GM19452 (cell line): ENCODE results near the gene PELI2.
A peak's percentile ranks its signal among the peaks of the same experiment; 100 is the strongest.

Experiments
- ATAC-seq: cut with Tn5 transposase; IDR thresholded peaks from one replicate; pipeline ENCODE4 v1.9.1; 2021; ENCODE audit not compliant: unreplicated experiment

PELI2 gene

DNA sequence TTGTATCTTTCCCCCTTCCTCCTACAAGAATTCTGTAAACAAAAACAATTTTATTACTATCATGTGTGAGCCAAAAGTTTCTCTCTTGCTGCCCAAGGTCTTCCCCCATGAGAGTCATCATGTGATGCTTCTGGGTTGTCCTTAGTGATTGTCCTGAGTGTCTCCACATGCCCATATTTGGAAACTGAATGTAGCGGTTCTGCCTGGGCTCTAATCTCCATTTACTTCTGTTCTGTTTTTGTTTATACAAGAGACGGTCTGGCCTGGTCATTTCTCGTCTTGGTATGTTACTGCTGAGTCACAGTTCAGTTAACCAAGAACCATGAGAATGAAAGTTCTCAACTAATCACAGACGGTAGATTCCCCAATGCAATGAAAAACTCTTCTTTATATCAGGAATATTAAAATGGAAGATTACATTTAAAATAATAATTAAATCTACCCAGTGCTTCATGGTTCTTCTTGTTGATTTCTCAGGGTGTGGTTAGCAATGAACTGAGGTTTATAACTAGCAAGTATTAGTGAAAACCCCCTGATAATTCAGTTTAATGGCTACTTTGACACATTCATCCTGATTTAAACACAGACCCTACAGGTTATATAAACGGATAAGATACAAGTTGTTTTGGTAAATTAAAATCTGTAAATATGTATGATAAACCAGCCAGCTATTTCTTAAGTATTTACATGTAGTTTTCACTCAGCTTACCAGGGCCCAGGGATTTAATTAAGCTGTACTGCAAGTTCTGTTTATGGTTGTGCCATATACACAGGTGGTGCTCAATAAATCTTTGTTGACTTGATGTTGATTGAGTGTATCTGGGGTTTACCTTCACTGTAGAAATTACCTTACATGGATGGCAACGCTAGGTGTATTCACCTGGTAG is 81.1 kb downstream of the PELI2 start:
- peak; percentile 31 for ATAC-seq

DNA sequence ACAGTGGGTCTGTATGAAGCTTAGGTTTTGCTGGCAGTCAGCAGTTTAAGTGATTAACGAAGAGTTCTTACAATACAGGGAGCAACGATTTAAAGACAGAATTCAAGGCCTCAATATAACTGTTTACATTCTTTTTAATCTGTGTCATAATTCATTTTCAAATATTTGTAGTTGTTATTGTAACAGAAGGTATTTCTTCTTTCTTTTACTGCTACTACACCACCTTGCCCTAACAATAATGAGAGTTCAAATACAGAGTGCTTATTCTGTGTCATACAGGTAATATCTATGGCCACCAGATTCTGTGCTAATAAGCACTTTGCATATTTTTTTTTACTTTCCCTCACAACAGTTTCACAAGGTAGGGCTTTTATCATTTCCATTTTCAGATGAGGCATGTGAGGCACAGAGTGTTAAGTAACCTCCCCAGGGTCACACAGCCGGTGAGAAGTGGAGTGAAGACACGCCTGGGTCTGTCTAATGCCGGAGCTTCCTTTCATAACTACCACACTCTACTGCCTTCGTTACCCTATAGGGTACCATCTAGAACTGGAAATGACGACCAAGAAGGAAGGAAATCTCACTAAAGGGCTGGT is 81.9 kb downstream of the PELI2 start:
- peak; percentile 45 for ATAC-seq

DNA sequence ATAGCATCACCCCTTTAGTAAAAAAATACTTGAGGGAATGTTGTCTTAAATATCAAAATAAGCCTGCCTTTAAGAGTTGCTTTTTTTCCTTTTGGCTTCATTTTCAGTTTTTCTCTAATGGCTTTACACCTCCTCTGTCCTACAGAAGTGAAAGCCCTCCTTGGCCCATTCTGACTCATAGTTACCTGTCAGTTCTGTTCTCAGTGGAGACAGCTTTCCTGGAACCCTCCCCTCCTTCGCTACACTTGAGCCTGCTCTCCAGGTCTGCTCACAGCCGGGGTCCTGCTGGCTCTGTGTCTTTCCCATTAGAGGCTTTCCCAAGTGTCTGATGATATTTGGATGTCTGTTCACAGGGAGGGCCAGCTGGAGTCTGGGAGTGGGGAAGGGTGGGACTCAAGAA is 84.0 kb downstream of the PELI2 start:
- peak; percentile 65 for ATAC-seq

GRCh38 chr14:56205881-56206280 is 87.7 kb downstream of the PELI2 start:
- no peak for ATAC-seq

- ATAC-seq: no peak
Observed at GRCh38 chr14:56206596-56206995, 88.4 kb downstream of the PELI2 start.

- ATAC-seq: no peak
Observed at GRCh38 chr14:56207626-56208292, 89.5 kb downstream of the PELI2 start.

- ATAC-seq: no peak
Observed at GRCh38 chr14:56208520-56208919, 90.3 kb downstream of the PELI2 start.

DNA sequence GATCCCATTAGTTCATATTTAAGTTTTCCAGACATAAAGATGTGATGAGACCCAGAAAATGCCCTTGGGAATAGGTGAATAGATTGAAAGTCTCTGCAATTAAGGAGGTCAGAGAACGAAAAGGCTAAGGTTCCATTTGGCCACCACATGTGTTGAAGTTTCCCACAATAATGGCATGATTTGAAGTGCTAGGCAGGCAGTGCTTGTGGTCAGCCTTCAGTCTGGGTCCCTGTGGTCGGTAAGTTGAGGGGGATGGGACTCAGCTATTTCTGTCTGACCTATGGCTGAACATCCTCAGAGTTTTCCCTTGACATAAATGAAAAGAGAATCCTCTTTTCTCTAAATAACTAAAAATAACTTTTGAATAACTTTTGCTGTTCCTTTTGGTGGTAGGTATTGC is 92.4 kb downstream of the PELI2 start:
- no peak for ATAC-seq

DNA sequence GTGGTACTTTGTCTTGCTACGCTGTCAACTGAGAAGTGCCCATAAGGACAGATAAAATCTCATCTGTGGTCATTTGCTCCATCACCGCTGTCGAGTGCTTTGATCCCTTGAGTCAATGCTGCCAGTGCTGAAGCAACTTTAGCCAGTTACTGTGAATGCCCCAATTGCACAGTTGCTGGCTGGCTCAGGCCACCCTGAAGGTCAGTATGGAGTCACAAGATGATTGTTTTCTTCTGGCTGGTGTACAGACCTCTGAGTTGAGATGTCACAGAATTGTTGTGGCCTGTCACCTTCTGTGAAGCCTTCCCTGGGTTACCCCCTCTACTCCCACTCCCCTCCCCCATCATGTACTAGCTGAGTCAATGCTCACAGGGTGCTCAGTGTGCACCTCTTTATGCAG is 92.9 kb downstream of the PELI2 start:
- ATAC-seq: no peak

DNA sequence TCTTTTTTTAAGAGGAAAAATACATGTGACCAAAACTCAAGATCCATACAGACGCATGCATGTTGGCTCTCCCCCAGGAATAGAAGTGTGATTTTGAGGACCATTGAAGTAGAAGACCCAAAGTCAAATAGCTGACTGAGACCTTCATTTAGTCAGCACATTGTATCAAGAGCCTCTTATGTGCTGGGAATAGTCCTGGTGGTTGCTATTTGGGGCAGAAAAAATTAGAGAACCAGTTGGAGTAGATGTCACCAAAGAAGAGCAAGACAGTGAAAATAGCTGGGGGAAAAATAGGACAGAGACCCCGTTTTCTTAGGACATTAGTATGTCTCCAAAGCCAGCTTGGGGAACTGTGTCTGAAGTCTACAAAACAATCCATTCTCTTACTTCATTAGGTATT is 93.6 kb downstream of the PELI2 start:
- ATAC-seq: no peak

GRCh38 chr14:56212521-56212920 is 94.3 kb downstream of the PELI2 start:
- no peak for ATAC-seq

- no peak for ATAC-seq
Observed at GRCh38 chr14:56213306-56213705, 95.1 kb downstream of the PELI2 start.

DNA sequence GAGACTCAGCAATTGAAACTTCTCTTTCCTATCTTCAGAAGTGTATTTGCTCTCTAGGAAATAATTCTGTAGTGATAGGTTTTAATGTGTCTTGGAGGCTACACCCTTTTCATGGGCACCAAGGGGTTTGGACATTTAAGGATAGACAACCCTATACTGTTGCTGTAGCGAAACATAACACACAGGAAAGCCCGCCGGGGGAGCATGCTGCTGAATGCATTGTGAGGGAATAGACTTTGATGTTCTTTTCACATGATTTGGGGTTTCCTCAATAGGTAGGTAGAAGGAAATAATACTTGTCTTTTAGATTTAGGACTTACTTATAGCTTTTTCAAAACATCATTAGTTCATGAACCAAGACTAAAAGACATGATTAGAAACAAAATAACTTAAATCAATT is 97.0 kb downstream of the PELI2 start:
- ATAC-seq: no peak

DNA sequence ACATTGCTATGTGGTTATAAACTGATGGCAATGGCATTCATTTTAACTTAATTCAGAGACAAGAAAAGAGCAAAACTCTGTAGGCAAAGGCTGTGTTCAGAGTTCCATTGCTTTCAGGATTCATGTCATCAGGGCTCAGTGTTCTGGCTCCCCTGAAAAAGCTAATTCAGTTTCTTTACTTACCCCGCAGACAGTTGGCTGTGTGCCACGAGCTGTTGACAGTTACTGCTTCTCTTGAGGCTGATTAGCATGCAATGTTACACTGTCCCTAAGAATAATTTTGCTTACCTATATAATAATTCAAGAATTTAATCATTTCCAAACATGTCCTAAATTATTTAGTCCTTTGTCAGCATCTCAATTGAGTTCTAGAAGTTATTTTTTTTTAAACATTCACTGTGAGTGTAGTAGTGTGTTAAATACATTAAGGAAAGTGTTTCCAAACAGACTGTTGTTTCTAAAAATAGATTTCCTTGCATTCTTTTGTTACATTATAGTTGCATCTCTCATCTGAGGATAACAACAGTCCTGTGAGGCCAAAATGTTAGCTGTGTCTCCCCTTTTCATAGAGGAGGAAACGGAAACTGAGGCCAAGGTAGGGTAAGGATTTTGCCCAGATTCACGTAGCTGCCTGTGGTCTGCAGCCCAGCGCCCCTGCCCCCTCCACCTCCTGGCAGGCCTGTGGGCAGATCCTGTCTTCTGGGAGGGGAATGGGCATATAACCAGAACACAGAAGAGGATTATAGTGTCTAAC is 98.6 kb downstream of the PELI2 start:
- ATAC-seq: no peak

- no peak for ATAC-seq
Observed at GRCh38 chr14:56217380-56218045, 99.3 kb downstream of the PELI2 start.

GRCh38 chr14:56219666-56220413 is 101.6 kb downstream of the PELI2 start:
- ATAC-seq: no peak

GRCh38 chr14:56221382-56222128 is 103.3 kb downstream of the PELI2 start:
- ATAC-seq: no peak

- no peak for ATAC-seq
Observed at GRCh38 chr14:56224229-56224628, 106.0 kb downstream of the PELI2 start.
